GM23338 (cell line): ENCODE results near the gene ASAP2. TPM values are rescaled to one million over a fixed set of nuclear protein-coding genes. Genes with fewer than 3 reads are reported as not detected.

ENCODE experiments used
- ATAC-seq: fragments of 200-7000 bp; cut with Tn5 transposase; 3 replicates; pipeline ENCODE4 v1.9.1; 2020
- DNase-seq: peaks from one replicate; pipeline ENCODE4 v3.0.0-alpha.2; 2015; ENCODE audit warnings: low spot score
- H2AFZ ChIP-seq: fragments of 200-600 bp; sonication (generic); 2 replicates; pipeline ENCODE4 v1.8.0; 2016; ENCODE audit warnings: antibody characterized with exemption, mild to moderate bottlenecking, moderate library complexity
- H3F3A ChIP-seq: fragments of 200-600 bp; sonication (generic); replicated peaks from 2 replicates; pipeline ENCODE4 v1.8.0; 2017; ENCODE audit warnings: antibody characterized with exemption, mixed run types, low read depth
- H3K27ac ChIP-seq: fragments of 200-600 bp; sonication (generic); 2 replicates; pipeline ENCODE4 v1.6.1; 2016; ENCODE audit warnings: low read depth
- H3K27me3 ChIP-seq: fragments of 200-600 bp; sonication (generic); 2 replicates; pipeline ENCODE4 v1.8.0; 2016; ENCODE audit warnings: mild to moderate bottlenecking, mixed run types, moderate library complexity; ENCODE audit not compliant: insufficient read depth
- H3K36me3 ChIP-seq: fragments of 200-600 bp; sonication (generic); 2 replicates; pipeline ENCODE4 v1.8.0; 2016; ENCODE audit warnings: mild to moderate bottlenecking; ENCODE audit not compliant: insufficient read depth
- H3K4me1 ChIP-seq: fragments of 200-600 bp; sonication (generic); 2 replicates; pipeline ENCODE4 v1.8.0; 2016; ENCODE audit warnings: mild to moderate bottlenecking, moderate library complexity; ENCODE audit not compliant: insufficient read depth
- H3K4me2 ChIP-seq: fragments of 200-600 bp; sonication (generic); 2 replicates; pipeline ENCODE4 v1.7.1; 2017; ENCODE audit warnings: mixed run types
- H3K4me3 ChIP-seq: fragments of 200-600 bp; sonication (generic); 2 replicates; pipeline ENCODE4 v1.6.1; 2016; ENCODE audit warnings: mixed run types
- H3K79me2 ChIP-seq: fragments of 200-600 bp; sonication (generic); replicated peaks from 2 replicates; pipeline ENCODE4 v1.8.0; 2017; ENCODE audit warnings: mild to moderate bottlenecking; ENCODE audit not compliant: insufficient read depth
- H3K9me2 ChIP-seq: fragments of 200-600 bp; sonication (generic); 2 replicates; pipeline ENCODE4 v1.8.0; 2017; ENCODE audit not compliant: insufficient read depth
- H4K20me1 ChIP-seq: fragments of 200-600 bp; sonication (generic); replicated peaks from 2 replicates; pipeline ENCODE4 v1.8.0; 2017; ENCODE audit warnings: mild to moderate bottlenecking; ENCODE audit not compliant: insufficient read depth
- H3K27ac Mint-ChIP-seq: 2 replicates; pipeline ENCODE4 v1.8.0; 2020; ENCODE audit warnings: inconsistent platforms, mild to moderate bottlenecking, moderate library complexity, mixed read lengths
- H3K27me3 Mint-ChIP-seq: 3 replicates; pipeline ENCODE4 v1.8.0; 2022; ENCODE audit warnings: low read depth, mild to moderate bottlenecking, moderate library complexity, mixed read lengths, inconsistent platforms; ENCODE audit not compliant: insufficient read depth, poor library complexity
- H3K36me3 Mint-ChIP-seq: 3 replicates; pipeline ENCODE4 v1.8.0; 2021; ENCODE audit warnings: low read depth, mild to moderate bottlenecking, inconsistent platforms, moderate library complexity, mixed read lengths
- H3K4me1 Mint-ChIP-seq: 3 replicates; pipeline ENCODE4 v1.8.0; 2020; ENCODE audit warnings: mild to moderate bottlenecking, inconsistent platforms, mixed read lengths
- H3K4me3 Mint-ChIP-seq: 3 replicates; pipeline ENCODE4 v1.8.0; 2021; ENCODE audit warnings: moderate library complexity, mild to moderate bottlenecking, inconsistent platforms, mixed read lengths
- H3K9me3 Mint-ChIP-seq: 3 replicates; pipeline ENCODE4 v1.8.0; 2020; ENCODE audit warnings: moderate library complexity, mild to moderate bottlenecking, inconsistent platforms, mixed read lengths
- CREB1 ChIP-seq: fragments of 250-450 bp; sonication (Bioruptor Pico); IDR thresholded peaks from 2 replicates; pipeline ENCODE4 v1.5.0; 2020; ENCODE audit warnings: low read depth, mild to moderate bottlenecking, moderate library complexity
- ETS1 ChIP-seq: IDR thresholded peaks from 2 replicates; pipeline ENCODE4 v1.6.1; 2016; ENCODE audit warnings: antibody characterized with exemption
- NANOG ChIP-seq: IDR thresholded peaks from 2 replicates; pipeline ENCODE4 v1.6.1; 2016; ENCODE audit warnings: antibody characterized with exemption, borderline replicate concordance
- POLR2AphosphoS5 ChIP-seq: IDR thresholded peaks from 2 replicates; pipeline ENCODE4 v1.6.1; 2016; ENCODE audit warnings: antibody characterized with exemption, low read depth
- ZNF114 ChIP-seq: fragments of 250-450 bp; sonication (Bioruptor Pico); IDR thresholded peaks from 2 replicates; pipeline ENCODE4 v1.5.0; 2020; ENCODE audit warnings: mild to moderate bottlenecking, moderate library complexity
- polyA plus RNA-seq: library from polyadenylated mRNA; unstranded; fragments of >200 nt; fragmentation: Nextera tagmentation; extraction: Ambion mirVana; gene quantifications from 2 replicates; pipeline ENCODE4 v1.2.1, GENCODE V29; 2016
- total RNA-seq: library from RNA; depleted of rRNA; stranded (reverse); fragments of >200 nt; shearing (Covaris generic); gene quantifications from 2 replicates; pipeline ENCODE4 v1.2.3, GENCODE V29; 2014
- TF ChIP-seq, protein P1 (sequence below), 2 experiments: fragments of 200-600 bp in 1 of 2; sonication (generic) in 1 of 2; conservative IDR thresholded peaks; 2 replicates each; pipeline versions ENCODE4 v1.5.1 to v1.6.1; 2016 to 2017; ENCODE audit warnings: antibody characterized with exemption in 2 of 2, low read depth in 2 of 2, mild to moderate bottlenecking in 2 of 2, moderate library complexity in 1 of 2

The ASAP2 gene
- total and polyA plus RNA-seq, 2 experiments from 2014 or later = 2.6 to 15.6 TPM

DNA sequence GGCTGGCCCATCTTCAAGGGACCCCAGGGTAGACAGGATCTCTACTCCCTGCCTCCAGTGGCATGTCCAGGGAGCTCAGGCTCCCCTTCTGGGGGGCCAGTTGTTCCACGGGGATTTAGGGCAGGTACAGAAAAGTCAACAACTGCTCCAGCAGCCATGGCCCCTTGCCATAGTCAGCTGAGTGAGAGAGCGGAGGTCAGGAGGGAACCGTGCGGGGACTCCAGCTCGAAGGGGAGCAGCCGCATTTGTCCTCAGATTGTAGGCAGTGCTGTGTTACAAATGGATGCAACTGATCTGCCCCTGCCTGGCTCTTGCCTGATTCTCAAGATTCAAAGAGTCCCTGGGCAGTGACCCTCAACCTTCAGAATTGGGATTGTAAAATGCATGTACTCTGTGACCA is 166.9 kb downstream of the ASAP2 start:
- ATAC-seq = no peak
- no peak overlapping the region for H2AFZ ChIP-seq
- Mint-ChIP-seq H3K27ac (no peak overlapping the region), H3K36me3 (peaks cover 28% of the 10 kb centered on the region), H3K27me3 (peaks cover 13% of the 10 kb centered on the region), H3K9me3 (no peaks in the 10 kb centered on the region; the same call in 2 of the 3 replicates), H3K4me1 (peaks cover 28% of the 10 kb centered on the region), H3K4me3 (no peak overlapping the region)
- no peak overlapping the region for H3K27ac ChIP-seq
- no peak overlapping the region for H3K4me2 ChIP-seq
- H3K9me2 ChIP-seq = no peaks in the 10 kb centered on the region
- no peak overlapping the region for H3K4me3 ChIP-seq
- TF ChIP-seq POLR2AphosphoS5 = no peak
- H4K20me1 ChIP-seq = no peaks in the 10 kb centered on the region
- H3F3A ChIP-seq = no peaks in the 10 kb centered on the region
- H3K4me1 ChIP-seq = peaks cover 9% of the 10 kb centered on the region; the same call in 1 of the 2 replicates
- H3K27me3 ChIP-seq = no peaks in the 10 kb centered on the region
- DNase-seq = no peak
- no peaks in the 10 kb centered on the region for H3K79me2 ChIP-seq
- H3K36me3 ChIP-seq = no peaks in the 10 kb centered on the region

- Histone ChIP-seq H3F3A (no peaks in the 10 kb centered on the region), H3K4me3 (no peak overlapping the region), H3K9me2 (no peaks in the 10 kb centered on the region), H3K4me1 (peaks cover 9% of the 10 kb centered on the region; the same call in 1 of the 2 replicates), H2AFZ (no peak overlapping the region), H3K4me2 (no peak overlapping the region), H3K27me3 (no peaks in the 10 kb centered on the region), H4K20me1 (no peaks in the 10 kb centered on the region), H3K36me3 (no peaks in the 10 kb centered on the region), H3K27ac (no peak overlapping the region), H3K79me2 (no peaks in the 10 kb centered on the region)
- no peak overlapping the region for H3K4me3 Mint-ChIP-seq
- H3K9me3 Mint-ChIP-seq = no peaks in the 10 kb centered on the region; the same call in 2 of the 3 replicates
- H3K27me3 Mint-ChIP-seq = peaks cover 13% of the 10 kb centered on the region
- peak overlapping the region; percentile 54; the same call in 1 of the 2 replicates for H3K27ac Mint-ChIP-seq
- DNase-seq (no peak), ATAC-seq (no peak)
- no peak for TF ChIP-seq ZNF114 (CRISPR knock-in tag)
- no peak for TF ChIP-seq CREB1 (CRISPR knock-in tag)
- H3K36me3 Mint-ChIP-seq = peaks cover 26% of the 10 kb centered on the region
- peaks cover 31% of the 10 kb centered on the region for H3K4me1 Mint-ChIP-seq
Observed at GRCh38 chr2:9374071-9374730, 167.6 kb downstream of the ASAP2 start.

DNA sequence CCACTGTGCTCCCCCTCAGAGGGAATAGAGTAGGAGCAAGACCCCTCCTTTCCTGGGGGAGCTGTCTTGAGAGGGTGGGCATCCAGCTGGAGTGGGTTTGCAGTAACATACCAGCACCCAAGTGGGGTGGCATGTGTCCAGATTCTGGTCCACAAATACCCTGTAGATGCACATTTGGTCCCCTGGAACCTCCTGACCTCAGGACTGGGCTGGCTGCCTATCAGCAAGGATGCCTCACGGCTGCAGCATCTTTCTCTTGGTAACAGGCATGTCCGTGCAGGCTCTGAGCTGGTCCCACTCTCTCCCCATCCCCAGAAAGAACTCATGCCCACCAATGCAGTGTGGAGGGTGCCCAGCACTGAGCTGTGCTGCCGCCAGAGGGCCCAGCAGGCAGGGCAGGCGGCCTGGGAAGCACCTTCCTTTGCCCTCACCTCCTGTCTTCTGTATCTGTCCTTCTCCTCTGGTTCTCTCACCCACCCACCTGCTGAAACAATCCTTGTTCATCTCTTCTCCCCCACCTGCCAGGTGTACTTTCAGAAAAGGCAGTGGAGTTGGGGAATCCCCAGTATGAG is 169.3 kb downstream of the ASAP2 start:
- no peak for DNase-seq
- Histone ChIP-seq H3F3A (no peaks in the 10 kb centered on the region), H3K4me3 (no peak overlapping the region), H3K27ac (no peak overlapping the region), H2AFZ (no peak overlapping the region), H3K9me2 (no peaks in the 10 kb centered on the region), H3K79me2 (no peaks in the 10 kb centered on the region), H3K4me1 (peaks cover 9% of the 10 kb centered on the region; the same call in 1 of the 2 replicates), H3K36me3 (no peaks in the 10 kb centered on the region; the same call in 1 of the 2 replicates), H4K20me1 (no peaks in the 10 kb centered on the region), H3K27me3 (no peaks in the 10 kb centered on the region), H3K4me2 (no peak overlapping the region)
- TF ChIP-seq NANOG = no peak
- TF ChIP-seq ETS1 = no peak
- TF ChIP-seq, protein P1, sequence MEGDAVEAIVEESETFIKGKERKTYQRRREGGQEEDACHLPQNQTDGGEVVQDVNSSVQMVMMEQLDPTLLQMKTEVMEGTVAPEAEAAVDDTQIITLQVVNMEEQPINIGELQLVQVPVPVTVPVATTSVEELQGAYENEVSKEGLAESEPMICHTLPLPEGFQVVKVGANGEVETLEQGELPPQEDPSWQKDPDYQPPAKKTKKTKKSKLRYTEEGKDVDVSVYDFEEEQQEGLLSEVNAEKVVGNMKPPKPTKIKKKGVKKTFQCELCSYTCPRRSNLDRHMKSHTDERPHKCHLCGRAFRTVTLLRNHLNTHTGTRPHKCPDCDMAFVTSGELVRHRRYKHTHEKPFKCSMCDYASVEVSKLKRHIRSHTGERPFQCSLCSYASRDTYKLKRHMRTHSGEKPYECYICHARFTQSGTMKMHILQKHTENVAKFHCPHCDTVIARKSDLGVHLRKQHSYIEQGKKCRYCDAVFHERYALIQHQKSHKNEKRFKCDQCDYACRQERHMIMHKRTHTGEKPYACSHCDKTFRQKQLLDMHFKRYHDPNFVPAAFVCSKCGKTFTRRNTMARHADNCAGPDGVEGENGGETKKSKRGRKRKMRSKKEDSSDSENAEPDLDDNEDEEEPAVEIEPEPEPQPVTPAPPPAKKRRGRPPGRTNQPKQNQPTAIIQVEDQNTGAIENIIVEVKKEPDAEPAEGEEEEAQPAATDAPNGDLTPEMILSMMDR (conservative IDR thresholded peaks at IDR 0.05; ENCODE audit: low read depth in 2 of 2) = peak; percentile 8 to 37; a peak in 1 of 4 replicates
- H3K36me3 Mint-ChIP-seq = peaks cover 31% of the 10 kb centered on the region
- H3K27ac Mint-ChIP-seq = no peak overlapping the region
- no peaks in the 10 kb centered on the region; the same call in 2 of the 3 replicates for H3K9me3 Mint-ChIP-seq
- H3K4me1 Mint-ChIP-seq = peaks cover 31% of the 10 kb centered on the region
- no peak overlapping the region for H3K4me3 Mint-ChIP-seq
- ATAC-seq = no peak
- peaks cover 9% of the 10 kb centered on the region for H3K27me3 Mint-ChIP-seq
